GM19238 (cell line): ENCODE results near the gene TCP1.
"Not testable (repeated sequence)": the region's sequence is repeated elsewhere in the genome, so short reads cannot be mapped to it uniquely, and the experiment has no call there.

Experiments used
- DNase-seq: peaks from one replicate; pipeline ENCODE4 v3.0.0; 2011; ENCODE audit warnings: low spot score; ENCODE audit not compliant: insufficient read length

Gene TCP1

DNA sequence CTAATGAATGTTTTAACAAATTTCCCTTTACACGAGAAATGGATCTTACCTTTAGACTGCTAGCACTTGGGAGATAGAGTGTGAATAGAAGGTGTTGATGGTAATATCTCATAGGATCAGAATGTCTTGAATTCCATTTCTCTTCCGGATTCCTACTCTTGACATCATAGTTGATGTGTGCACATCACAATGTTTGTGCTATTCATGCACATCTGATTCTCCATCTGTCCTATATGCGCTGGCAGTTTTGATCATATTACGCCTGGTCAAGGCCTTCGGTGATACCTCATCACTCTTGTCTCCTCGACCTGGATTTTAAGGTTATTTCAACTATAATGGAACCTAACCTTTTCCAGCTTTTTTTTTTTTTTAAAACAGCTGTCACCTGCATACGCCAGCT is 44.3 kb downstream of the TCP1 start:
- DNase-seq, result no peak

DNA sequence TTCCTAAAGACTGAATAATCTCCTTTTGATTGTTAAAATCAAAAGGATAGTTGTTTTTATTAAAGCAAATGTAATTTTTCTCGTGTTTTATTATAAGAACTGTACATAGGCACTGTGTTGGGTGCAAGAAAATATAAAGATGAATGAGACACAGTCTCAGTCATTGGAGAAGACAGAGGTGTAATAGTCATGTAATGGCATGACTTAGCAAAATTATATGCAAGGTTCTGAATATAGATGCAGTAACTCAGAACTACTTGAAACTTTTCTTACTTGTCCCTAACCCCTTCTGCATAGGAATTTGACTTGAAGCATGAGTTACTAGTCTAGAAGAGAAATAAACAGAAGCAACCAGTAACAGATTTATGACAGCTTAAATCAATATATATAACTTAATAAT is 47.2 kb downstream of the TCP1 start:
- no peak for DNase-seq

DNA sequence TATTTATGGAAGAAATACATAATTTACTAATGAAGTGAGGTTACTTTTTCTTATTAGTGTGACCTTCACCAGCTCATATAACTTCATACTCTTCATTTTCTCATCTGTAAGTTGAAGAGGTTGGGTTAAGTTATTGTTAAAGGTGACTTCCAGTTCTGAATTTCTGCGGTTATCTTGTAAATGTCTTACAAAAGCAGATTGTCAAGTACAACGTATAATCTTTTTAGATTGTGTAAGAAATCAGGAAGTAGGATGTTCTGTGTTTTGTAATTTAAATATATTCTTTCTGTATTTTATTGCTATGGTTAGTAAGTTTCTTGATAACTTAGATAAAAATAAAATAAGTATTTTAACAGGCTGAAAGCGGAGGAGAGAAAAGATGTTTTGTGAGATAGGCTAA is 50.1 kb downstream of the TCP1 start:
- no peak for DNase-seq

DNA sequence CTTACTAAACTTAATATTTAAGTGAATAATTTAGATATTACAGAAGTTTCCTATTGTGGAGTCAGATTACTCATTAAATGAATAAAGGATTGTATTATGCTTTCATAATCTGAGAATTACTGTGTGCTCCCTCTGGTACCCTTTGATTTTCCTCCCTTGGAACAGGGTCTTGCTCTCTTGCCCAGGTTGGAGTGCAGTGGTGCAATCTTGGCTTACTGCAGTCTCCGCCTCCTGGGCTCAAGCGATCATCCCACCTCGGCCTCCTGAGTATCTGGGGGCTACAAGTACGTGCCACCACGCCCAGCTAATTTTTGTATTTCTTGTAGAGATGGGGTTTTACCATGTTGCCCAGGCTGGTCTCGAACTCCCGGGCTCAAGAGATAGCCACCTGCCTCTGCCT is 52.5 kb downstream of the TCP1 start:
- DNase-seq, result no peak

DNA sequence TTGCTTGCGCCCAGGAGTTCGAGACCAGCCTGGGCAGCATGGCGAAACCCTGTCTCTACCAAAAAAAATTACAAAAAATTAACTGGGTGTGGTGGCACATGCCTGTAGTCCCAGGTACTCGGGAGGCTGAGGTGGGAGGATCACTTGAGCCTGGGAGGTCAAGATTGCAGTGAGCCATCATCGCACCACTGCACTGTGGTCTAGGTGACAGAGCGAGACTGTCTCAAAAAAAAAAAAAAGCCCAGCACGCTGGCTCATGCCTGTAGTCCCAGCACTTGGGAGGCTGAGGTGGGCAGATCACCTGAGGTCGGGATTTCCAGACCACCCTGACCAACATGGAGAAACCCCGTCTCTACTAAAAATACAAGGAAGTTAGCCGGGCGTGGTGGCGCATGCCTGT is 56.0 kb downstream of the TCP1 start:
- DNase-seq, result not testable (repeated sequence)

DNA sequence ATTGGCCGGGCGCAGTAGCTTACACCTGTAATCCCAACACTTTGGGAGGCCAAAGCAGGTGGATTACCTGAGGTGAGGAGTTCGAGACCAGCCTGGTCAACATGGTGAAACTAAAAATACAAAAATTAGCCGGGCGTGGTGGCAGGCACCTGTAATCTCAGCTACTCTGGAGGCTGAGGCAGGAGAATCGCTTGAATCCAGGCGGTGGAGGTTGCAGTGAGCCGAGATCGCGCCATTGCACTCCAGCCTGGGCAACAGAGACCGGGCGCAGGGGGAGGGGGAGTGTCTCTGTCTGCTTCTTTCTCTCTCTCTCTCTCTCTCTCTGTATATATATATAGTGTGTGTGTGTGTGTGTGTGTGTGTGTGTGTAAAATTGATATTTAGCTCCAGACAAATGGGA is 56.9 kb downstream of the TCP1 start:
- DNase-seq, result not testable (repeated sequence)

DNA sequence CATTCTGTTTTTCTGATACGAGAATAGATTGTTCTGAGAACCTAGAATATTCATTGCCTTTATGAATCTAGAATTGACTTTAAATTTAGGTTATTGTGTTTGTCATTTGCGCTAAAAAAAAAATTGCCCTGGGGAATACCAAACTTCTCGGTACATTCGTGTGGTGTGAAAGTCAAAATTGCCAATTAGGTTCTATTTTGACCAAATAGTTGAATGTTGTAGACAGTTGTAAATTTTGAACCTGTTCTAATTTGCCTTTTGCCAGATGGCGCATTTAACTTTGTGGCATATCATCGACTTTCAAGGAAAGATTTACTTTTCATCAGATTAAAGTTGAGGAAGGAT is 59.1 kb downstream of the TCP1 start:
- no peak for DNase-seq

DNA sequence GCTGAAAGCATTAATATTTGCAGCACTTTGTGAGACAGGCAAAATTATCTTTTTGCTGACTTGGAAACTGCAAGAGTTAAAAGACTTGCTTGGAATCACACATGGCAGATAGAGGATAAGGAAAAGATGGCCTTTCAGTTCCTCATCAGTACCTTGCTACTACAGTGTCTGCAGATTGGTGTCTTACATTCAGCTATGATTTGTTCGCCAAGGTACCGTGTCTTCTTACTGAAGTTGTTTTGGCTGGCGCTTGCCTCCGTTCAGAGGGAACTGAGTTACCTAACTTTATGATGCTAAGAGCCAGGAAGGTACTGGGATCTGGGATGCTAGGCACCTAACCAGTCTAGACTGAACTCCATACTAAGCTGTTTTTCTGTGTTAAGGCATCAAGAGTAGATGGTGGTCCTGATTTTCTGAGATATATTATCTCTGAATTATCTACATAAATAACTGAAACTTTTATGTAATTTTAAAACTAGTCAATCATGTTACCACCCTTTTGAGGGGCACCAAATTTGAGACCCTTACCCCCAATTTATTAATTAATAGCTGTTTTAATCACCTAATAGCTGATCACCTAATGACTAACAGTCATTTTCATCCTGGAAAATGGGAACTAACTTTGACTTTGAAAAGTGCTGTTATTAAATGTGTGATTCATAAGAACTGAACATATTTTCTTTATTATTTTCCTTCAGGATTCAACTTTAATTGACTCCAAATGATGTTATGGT is 59.6 kb downstream of the TCP1 start:
- DNase-seq, result peak; percentile 19

DNA sequence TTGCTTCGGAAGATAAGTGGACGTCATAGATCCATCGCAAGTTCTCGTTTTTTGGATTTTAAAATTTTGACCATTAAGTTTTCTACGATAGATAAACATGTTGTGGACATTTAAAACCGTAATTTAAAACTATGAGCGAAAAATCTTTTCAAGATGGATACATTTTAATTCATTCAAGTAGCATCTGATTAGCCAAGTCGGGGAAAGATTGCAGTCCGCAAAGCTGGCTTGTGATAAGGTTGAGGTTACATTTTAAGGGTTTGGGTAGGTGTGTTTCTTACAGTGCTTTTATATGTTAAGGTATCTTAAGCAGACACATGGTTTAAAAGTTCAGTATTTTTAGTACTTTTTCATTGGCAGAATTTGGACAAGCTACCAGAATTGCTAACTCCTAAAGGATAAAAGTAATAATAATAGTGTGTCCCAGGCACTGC is 60.9 kb downstream of the TCP1 start:
- DNase-seq, result no peak
